ENCODE results near the gene LHX1. TPM values are rescaled to one million over a fixed set of nuclear protein-coding genes. Genes with fewer than 3 reads are reported as not detected.

The LHX1 gene
- total and polyA plus RNA-seq, 2 of the 8 experiments (the other 6 are each of a cell fraction or from before 2014, with no cell fraction given), result 0.26 to 0.93 TPM

- TF ChIP-seq, protein P1, sequence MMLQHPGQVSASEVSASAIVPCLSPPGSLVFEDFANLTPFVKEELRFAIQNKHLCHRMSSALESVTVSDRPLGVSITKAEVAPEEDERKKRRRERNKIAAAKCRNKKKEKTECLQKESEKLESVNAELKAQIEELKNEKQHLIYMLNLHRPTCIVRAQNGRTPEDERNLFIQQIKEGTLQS (IDR thresholded peaks at IDR 0.05; ENCODE audit: insufficient read depth, low read depth, low read length), result no peak
- TF ChIP-seq CTBP2 (IDR thresholded peaks at IDR 0.05; ENCODE audit: borderline replicate concordance, insufficient read depth, insufficient read length, low read length) (no peak), SIRT6 (IDR thresholded peaks at IDR 0.05; ENCODE audit: low read length) (no peak), POLR2A (IDR thresholded peaks at IDR 0.05; ENCODE audit: control extremely low read depth in 1 of 2, low read depth in 2 of 2, low read length in 2 of 2) (no peak), RBBP5 (IDR thresholded peaks at IDR 0.05; ENCODE audit: borderline replicate concordance, low read depth, low read length) (no peak)
Observed at GRCh38 chr17:36972905-36973304, 35.6 kb downstream of the LHX1 start (continued).

Data from H1 (cell line).